HEK293T (cell line): ENCODE data around the gene PMIS2.

Source experiments
- BHLHE40 ChIP-seq: fragments of 450-650 bp; IDR thresholded peaks from 2 replicates; pipeline ENCODE4 v1.6.1; 2016; ENCODE audit warnings: mild to moderate bottlenecking, moderate library complexity, borderline replicate concordance
- FOXM1 ChIP-seq: fragments of 450-650 bp; IDR thresholded peaks from 2 replicates; pipeline ENCODE4 v1.6.1; 2017; ENCODE audit warnings: mild to moderate bottlenecking, borderline replicate concordance

- TF ChIP-seq FOXM1 (no peak), BHLHE40 (no peak)
Observed at GRCh38 chr19:35612559-35613321, 26.8 kb downstream of the PMIS2 start, which contains the start of gene HAUS5.
